DMS153 (cell line): ENCODE results near the gene B4GALNT3.

Experiments
- DNase-seq: peaks from one replicate; lab custom pipeline; 2025; lab: John Stamatoyannopoulos, UW

B4GALNT3 gene

GRCh38 chr12:509500-509899 lies 49.8 kb downstream of the B4GALNT3 start:
- DNase-seq: no peak

DNA sequence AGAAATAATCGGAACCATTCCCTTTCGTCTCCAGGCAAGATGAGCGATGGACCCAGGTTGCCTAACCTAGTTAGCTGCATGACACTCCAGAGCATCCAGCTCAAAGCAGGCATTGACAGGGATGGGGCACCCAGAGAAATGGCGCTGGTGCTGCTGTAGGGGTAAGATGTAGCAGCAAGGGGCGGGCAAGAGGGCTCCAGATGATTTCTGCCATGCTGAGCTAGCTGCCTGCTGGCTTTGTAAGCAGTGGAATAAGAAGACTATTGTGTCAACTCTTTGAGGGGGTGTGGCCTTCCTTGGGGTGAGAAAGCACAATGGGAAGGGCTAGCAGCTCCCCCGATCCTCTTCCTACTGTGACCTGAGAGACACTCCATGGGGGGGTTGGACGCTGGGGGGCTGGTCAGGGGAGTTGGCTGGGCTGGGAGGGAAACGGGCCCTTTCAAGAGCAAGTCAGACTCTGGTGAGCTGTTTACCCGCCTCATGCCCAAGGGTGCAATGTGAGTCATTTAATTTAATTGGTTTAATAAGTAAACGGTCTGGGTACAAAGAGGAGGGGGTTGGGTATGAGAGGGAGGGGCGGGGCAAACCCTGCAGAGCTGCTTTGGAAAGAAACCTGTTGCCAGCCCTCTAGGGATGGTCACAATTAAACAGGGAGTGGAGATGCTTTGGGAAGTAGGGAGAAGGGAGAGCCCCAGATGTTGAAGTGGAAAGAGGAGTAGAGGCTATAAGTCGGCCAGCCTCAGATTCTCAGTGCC lies 50.5 kb downstream of the B4GALNT3 start:
- peak; percentile 45 for DNase-seq

GRCh38 chr12:512933-513332 lies 53.2 kb downstream of the B4GALNT3 start:
- no peak for DNase-seq

GRCh38 chr12:513446-513845 lies 53.7 kb downstream of the B4GALNT3 start:
- no peak for DNase-seq

DNA sequence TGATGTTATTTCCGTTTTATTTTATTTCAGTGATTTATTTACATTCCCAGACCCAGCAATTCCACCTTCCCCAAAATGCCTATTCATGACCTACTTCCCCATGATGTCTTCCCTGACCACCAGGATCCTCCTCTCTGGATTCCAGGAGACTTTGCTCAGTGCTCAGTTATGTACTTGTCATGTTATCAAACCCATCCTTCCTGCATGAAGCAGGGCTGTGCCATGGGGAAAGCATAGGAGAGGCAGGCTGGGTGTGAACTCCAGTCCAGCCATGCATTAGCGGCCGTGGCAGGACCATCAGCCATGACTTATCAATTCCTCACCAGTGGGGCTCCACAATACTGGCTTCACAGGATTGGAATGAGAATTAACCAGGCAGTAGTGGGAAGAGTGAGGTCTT lies 57.8 kb downstream of the B4GALNT3 start:
- DNase-seq: no peak

DNA sequence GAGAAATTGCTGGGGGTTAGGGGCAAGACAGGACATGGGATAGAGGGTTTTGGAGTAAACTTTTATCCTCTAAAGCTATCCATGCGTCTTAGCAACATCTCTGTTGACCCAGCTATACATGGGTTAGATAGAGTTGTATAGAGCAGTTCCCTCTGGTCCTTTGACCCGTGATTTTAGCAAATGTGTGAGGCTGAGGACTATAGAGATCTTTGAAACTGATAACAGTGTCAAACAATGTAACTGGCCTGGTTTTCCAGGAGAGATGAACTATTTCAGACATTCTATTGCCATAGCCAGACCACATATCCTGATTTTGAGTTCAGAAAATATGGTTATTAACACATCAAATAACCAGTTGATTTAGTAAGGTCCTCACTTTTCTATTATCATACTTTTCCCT lies 60.4 kb downstream of the B4GALNT3 start:
- no peak for DNase-seq

DNA sequence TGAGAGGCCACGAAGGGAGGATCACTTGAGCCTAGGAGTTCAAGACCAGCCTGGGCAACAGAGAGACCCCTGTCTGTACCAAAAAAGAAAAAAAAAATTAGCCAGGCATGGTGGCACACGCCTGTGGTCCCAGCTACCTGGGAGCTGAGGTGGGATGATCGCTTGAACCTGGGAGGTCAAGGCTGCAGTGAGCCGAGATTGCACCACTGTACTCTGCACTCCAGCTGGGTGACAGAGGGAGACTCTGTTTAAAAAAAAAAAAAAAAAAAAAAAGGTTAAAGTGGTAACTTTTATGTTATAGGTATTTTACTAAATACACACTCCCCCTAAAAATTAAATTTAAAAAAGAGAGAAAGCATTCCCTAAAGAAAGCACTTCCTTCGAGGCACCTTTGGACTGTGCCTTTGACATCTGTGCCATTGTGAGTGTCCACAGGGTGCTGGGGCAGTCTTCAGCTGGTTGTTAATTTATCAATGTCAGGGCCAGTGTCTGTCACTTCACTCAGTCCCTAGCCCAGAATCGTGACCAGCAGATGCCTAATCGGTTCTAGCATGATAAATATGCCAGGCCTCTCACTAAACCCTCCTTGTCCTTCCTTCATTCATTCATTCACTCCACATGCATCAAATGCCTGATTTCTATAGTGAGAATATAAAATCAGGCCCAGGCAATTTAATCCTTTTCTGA lies 63.1 kb downstream of the B4GALNT3 start:
- DNase-seq: no peak

DNA sequence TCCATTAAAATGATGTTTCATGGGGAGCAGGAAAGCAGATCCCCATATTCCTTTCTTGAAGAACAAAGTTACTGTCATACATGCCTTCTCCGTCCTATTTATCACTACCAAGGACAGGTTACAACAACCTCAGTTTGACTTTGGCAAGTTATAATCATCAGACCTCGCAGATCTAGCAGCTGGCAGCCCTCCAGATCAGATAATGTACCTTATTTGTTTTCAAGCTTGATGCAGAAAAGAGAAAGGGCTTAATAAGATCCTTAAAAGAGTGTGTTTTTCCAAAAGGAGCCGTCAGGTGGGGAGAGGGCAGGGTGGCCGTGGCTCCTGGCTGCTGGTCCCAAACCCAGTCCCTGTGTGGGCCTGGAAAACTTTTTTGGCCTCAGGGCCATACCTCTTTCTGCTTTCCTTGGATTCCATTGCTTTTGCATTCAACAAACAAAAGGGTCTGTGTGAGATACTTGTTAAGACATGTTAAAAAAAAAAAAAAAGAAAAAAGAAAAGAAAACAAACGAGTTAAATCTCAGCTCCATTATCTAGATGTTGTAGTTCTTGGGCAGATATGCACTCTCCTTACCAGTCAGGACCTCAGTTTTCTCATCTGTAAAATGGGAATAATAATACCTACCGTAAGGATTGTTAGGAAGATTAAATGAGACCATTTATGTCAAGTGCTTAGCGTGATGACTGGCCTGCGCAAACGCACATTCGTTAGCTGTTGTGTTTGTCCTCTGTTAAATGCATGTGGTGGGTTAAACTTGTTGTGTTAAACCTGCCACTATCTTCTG lies 64.6 kb downstream of the B4GALNT3 start:
- DNase-seq: no peak

DNA sequence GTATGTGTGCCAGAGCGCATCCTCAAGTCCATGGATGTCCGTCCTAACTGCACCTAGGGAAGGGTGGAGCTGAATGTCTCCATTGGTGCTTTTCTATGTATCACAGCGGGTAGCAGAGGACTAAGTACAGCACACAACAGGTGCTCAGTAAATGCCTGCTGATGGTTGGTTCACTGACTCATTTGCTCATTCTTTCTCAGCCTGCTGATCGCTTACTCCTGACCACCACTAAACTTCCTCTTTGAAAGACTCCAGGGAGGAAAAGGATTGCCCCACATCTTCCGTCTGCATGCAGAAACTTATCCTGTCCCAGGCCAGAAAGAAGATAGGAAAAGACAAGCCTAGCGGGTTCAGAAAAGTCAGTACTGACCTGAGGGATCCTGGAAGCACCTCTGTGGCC lies 66.3 kb downstream of the B4GALNT3 start:
- DNase-seq: no peak

DNA sequence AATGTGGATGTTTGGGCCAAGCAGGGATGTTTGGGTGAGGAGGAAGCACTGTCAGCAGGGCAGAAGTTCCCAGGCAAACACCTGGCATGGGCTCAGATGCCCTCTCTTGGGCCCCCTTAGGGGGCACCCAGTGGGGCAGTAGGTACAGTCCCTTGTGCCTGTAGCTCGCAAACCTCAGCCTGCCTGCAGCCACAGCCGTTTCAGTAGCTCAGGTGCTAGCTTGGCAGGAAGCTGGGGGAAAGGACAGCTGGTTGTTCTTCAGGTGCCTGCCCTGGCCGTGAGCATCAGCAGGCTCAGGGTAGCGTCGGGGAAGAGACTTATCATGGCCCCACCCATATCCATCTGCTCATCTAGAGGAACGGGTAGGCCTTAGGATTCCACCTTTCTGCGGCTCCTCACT lies 67.5 kb downstream of the B4GALNT3 start:
- DNase-seq: no peak

- DNase-seq: no peak
These were observed 68.0 kb downstream of the B4GALNT3 start for GRCh38 chr12:527729-528128.

GRCh38 chr12:530308-530707 lies 70.6 kb downstream of the B4GALNT3 start:
- no peak for DNase-seq

GRCh38 chr12:530821-531220 lies 71.1 kb downstream of the B4GALNT3 start:
- no peak for DNase-seq

GRCh38 chr12:531951-532585 lies 72.3 kb downstream of the B4GALNT3 start:
- no peak for DNase-seq

DNA sequence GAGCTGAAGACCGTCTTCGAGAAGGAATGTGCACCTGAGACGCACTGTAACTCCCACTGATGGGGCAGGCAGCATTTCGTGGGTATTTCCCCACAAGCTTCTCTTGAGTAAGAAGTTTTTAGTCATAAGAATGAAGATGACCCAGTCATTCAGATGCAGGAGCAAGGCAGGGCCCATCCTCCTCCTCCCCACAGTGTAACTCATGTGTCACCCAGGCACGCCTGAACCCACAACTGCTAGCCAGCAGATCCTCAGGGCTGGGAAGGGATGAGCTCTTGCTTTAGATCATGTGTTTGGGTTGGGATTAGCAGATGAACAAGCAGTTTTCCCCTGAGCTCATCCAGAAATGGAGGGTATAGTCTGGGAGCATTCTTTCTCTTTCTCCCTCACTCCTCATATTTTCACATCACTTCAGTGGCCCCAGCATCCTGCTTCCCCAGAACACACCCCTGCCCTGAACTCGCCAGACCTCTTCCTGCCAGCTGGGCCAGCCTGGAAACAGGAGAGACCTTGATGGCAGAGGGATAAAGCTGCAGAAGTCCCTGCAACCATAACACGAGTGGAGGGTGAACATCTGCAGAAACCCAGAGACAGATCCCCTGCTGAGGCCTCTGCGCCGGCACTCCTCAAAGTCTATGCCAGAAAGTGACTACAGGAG lies 73.3 kb downstream of the B4GALNT3 start:
- DNase-seq: no peak

DNA sequence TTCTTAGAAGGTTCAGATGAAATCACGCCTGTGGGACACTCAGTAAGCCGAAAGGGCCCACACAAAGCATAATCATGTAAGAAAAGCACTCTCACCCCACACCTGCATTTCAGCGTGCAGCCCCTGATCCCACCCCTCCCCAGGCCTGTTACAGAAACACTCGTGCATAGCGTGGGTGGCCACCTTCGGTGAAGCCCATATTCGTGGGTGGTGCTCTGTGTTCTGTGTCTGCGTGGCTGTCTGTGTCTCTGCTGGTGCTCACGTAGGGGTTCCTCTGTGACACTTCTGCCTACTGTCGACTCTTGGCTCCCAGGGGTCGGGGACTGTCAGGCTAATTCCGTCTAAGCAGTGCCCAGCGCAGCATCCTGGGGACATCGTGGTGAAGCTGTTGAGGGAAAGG lies 74.0 kb downstream of the B4GALNT3 start:
- DNase-seq: no peak

- DNase-seq: no peak
These were observed 74.5 kb downstream of the B4GALNT3 start for GRCh38 chr12:534216-534615.

GRCh38 chr12:535396-535795 lies 75.7 kb downstream of the B4GALNT3 start:
- DNase-seq: no peak

DNA sequence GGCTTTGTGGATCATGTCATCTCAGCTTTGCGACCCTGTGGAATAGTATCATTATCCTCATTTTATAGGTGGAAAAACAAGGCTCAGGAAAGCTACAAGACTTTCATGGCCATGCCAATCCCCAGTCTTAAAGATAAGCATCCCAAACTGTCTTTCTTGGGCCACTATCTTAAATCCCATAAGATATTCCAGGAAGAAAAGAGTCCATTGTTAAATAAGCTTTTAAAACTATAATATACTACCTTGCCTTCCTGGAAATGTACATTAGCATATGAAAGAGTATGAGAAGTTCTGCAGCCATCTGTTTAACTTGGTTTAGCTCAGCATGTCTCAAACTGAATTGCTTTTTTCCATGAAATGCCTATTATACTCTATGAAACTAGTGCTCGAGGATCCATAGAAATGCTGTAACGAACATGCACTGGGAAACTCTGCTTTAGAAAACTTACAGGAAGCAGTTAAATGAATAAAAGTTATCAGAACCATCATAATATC lies 77.1 kb downstream of the B4GALNT3 start:
- DNase-seq: no peak

DNA sequence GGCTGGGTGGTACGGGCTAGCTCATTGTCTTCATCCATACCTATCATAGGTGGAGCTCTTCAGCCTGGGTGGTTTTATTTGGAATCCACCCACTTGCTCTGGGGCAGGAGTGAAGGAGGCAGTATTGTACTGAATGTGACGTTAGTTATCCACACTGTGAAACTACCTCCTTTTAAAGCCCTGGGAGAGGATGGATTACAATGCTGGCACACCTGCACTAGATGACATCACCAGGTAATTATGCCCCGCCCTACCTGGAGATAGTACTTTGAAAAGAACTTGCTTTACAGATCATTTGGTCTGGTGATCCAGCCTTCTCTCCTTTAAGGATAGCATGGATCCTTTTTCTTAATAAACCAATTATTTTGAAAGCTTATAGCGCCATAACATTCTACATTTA lies 78.0 kb downstream of the B4GALNT3 start:
- peak; percentile 86 for DNase-seq

- DNase-seq: peak; percentile 57
These were observed 79.2 kb downstream of the B4GALNT3 start for GRCh38 chr12:538731-539539.
